ENCODE measurements around the gene DLAT.
A peak's percentile ranks its signal among the peaks of the same experiment; 100 is the strongest.
"Not testable (repeated sequence)": the region's sequence is repeated elsewhere in the genome, so short reads cannot be mapped to it uniquely, and the experiment has no call there.

The DLAT gene

GRCh38 chr11:112017538-112017937 is 7.7 kb upstream of the DLAT start:
- peaks cover 3% of the 10 kb centered on the region for H3K4me1 ChIP-seq
- no peaks in the 10 kb centered on the region for H3K27me3 ChIP-seq (ENCODE audit: control insufficient read depth, insufficient read depth, low read length)
- no peak overlapping the region for H3K4me2 ChIP-seq (ENCODE audit: low read length)
- no peak overlapping the region for H3K27ac ChIP-seq
- H3K36me3 ChIP-seq (ENCODE audit: control insufficient read depth, insufficient read depth, low read length): no peaks in the 10 kb centered on the region
- H3K9me3 ChIP-seq (ENCODE audit: control insufficient read depth, low read length): no peaks in the 10 kb centered on the region
- TF ChIP-seq, protein P1, sequence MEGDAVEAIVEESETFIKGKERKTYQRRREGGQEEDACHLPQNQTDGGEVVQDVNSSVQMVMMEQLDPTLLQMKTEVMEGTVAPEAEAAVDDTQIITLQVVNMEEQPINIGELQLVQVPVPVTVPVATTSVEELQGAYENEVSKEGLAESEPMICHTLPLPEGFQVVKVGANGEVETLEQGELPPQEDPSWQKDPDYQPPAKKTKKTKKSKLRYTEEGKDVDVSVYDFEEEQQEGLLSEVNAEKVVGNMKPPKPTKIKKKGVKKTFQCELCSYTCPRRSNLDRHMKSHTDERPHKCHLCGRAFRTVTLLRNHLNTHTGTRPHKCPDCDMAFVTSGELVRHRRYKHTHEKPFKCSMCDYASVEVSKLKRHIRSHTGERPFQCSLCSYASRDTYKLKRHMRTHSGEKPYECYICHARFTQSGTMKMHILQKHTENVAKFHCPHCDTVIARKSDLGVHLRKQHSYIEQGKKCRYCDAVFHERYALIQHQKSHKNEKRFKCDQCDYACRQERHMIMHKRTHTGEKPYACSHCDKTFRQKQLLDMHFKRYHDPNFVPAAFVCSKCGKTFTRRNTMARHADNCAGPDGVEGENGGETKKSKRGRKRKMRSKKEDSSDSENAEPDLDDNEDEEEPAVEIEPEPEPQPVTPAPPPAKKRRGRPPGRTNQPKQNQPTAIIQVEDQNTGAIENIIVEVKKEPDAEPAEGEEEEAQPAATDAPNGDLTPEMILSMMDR (IDR thresholded peaks at IDR 0.05): no peak
- no peak overlapping the region for H2AFZ ChIP-seq
- no peak overlapping the region for H3K9ac ChIP-seq
- H3K4me3 ChIP-seq (ENCODE audit: low read depth, low read length): no peak overlapping the region
- H3K79me2 ChIP-seq: no peaks in the 10 kb centered on the region

- TF ChIP-seq, protein P1 (IDR thresholded peaks at IDR 0.05): no peak
- Histone ChIP-seq H3K9me3 (ENCODE audit: control insufficient read depth, low read length) (no peaks in the 10 kb centered on the region), H3K27me3 (ENCODE audit: control insufficient read depth, insufficient read depth, low read length) (no peaks in the 10 kb centered on the region), H3K79me2 (no peaks in the 10 kb centered on the region), H2AFZ (no peak overlapping the region), H3K36me3 (ENCODE audit: control insufficient read depth, insufficient read depth, low read length) (no peaks in the 10 kb centered on the region), H3K27ac (no peak overlapping the region), H3K4me3 (ENCODE audit: low read depth, low read length) (no peak overlapping the region), H3K4me2 (ENCODE audit: low read length) (no peak overlapping the region), H3K4me1 (peaks cover 3% of the 10 kb centered on the region), H3K9ac (no peak overlapping the region)
Observed at GRCh38 chr11:112019066-112019465, 6.1 kb upstream of the DLAT start.

- no peaks in the 10 kb centered on the region for H3K36me3 ChIP-seq (ENCODE audit: control insufficient read depth, insufficient read depth, low read length)
- H2AFZ ChIP-seq: no peak overlapping the region
- H3K27me3 ChIP-seq (ENCODE audit: control insufficient read depth, insufficient read depth, low read length): no peaks in the 10 kb centered on the region
- TF ChIP-seq, protein P1 (IDR thresholded peaks at IDR 0.05): no peak
- no peak overlapping the region for H3K4me3 ChIP-seq (ENCODE audit: low read depth, low read length)
- H3K4me1 ChIP-seq: no peaks in the 10 kb centered on the region
- no peaks in the 10 kb centered on the region for H3K9me3 ChIP-seq (ENCODE audit: control insufficient read depth, low read length)
- H3K27ac ChIP-seq: no peak overlapping the region
- H3K4me2 ChIP-seq (ENCODE audit: low read length): no peak overlapping the region
- H3K79me2 ChIP-seq: no peaks in the 10 kb centered on the region
- no peak overlapping the region for H3K9ac ChIP-seq
Observed at GRCh38 chr11:112023104-112023503, 2.1 kb upstream of the DLAT start.

DNA sequence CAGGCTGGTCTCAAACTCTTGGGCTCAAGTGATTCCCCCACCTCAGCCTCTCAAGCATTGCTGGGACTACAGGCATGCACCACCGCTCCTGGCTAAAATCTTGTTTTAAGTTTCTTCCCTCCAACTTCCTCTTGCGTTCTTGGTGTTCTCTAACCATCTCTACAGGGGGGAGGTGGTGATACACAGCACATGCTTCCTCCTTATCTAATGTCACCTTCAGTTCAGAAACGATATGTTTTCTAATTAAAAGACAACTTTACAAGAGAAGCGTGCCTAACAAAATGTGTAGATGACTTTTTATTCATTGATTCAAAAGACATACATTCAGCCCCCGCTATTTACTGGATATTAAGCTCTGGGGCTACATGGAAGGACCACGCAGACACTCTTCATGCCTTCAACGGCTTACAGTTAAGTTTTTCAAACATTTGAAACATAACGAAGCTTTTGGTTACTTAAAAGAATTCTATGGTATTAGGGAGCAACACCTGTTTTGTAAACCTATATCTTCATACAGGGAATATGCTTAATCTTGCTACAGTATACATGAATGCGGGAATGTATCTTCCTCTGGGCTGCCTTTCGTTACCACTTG is 933 bp upstream of the DLAT start:
- H3K79me2 ChIP-seq: no peaks in the 10 kb centered on the region
- no peaks in the 10 kb centered on the region for H3K4me1 ChIP-seq
- H3K4me3 ChIP-seq (ENCODE audit: low read depth, low read length): peak overlapping the region; percentile 88
- no peaks in the 10 kb centered on the region for H3K9me3 ChIP-seq (ENCODE audit: control insufficient read depth, low read length)
- H3K36me3 ChIP-seq (ENCODE audit: control insufficient read depth, insufficient read depth, low read length): no peaks in the 10 kb centered on the region
- peak overlapping the region; percentile 21 for H3K9ac ChIP-seq
- peak overlapping the region; percentile 88 for H2AFZ ChIP-seq
- H3K4me2 ChIP-seq (ENCODE audit: low read length): peak overlapping the region; percentile 83
- TF ChIP-seq, protein P1 (IDR thresholded peaks at IDR 0.05): no peak
- H3K27ac ChIP-seq: peak overlapping the region; percentile 91
- H3K27me3 ChIP-seq (ENCODE audit: control insufficient read depth, insufficient read depth, low read length): no peaks in the 10 kb centered on the region

GRCh38 chr11:112025707-112026106 is 499 bp downstream of the DLAT start:
- H3K4me2 ChIP-seq (ENCODE audit: low read length): peak overlapping the region; percentile 83
- no peaks in the 10 kb centered on the region for H3K36me3 ChIP-seq (ENCODE audit: control insufficient read depth, insufficient read depth, low read length)
- peak overlapping the region; percentile 91 for H3K27ac ChIP-seq
- H3K27me3 ChIP-seq (ENCODE audit: control insufficient read depth, insufficient read depth, low read length): no peaks in the 10 kb centered on the region
- H3K9me3 ChIP-seq (ENCODE audit: control insufficient read depth, low read length): no peaks in the 10 kb centered on the region
- H2AFZ ChIP-seq: peak overlapping the region; percentile 88
- TF ChIP-seq, protein P1 (IDR thresholded peaks at IDR 0.05): no peak
- H3K4me1 ChIP-seq: no peaks in the 10 kb centered on the region
- no peaks in the 10 kb centered on the region for H3K79me2 ChIP-seq
- peak overlapping the region; percentile 21 for H3K9ac ChIP-seq
- peak overlapping the region; percentile 88 for H3K4me3 ChIP-seq (ENCODE audit: low read depth, low read length)

GRCh38 chr11:112026784-112027410 is 1.7 kb downstream of the DLAT start:
- H3K27ac ChIP-seq; H3K4me3 ChIP-seq (ENCODE audit: low read depth, low read length); H3K36me3 ChIP-seq (ENCODE audit: control insufficient read depth, insufficient read depth, low read length); H3K4me1 ChIP-seq; H2AFZ ChIP-seq; H3K79me2 ChIP-seq; H3K9ac ChIP-seq; H3K4me2 ChIP-seq (ENCODE audit: low read length); H3K27me3 ChIP-seq (ENCODE audit: control insufficient read depth, insufficient read depth, low read length); H3K9me3 ChIP-seq (ENCODE audit: control insufficient read depth, low read length): not testable (repeated sequence)
